GM18505 (cell line): ENCODE measurements around the gene LIMS2.

Experiments
- ATAC-seq: cut with Tn5 transposase; IDR thresholded peaks from one replicate; pipeline ENCODE4 v1.9.1; 2021; ENCODE audit not compliant: unreplicated experiment
- POLR2A ChIP-seq: IDR thresholded peaks from 4 replicates; pipeline ENCODE4 v1.6.1; 2011; ENCODE audit warnings: borderline replicate concordance; ENCODE audit not compliant: insufficient read depth, insufficient read length; ENCODE audit errors: extremely low read depth

Gene LIMS2

DNA sequence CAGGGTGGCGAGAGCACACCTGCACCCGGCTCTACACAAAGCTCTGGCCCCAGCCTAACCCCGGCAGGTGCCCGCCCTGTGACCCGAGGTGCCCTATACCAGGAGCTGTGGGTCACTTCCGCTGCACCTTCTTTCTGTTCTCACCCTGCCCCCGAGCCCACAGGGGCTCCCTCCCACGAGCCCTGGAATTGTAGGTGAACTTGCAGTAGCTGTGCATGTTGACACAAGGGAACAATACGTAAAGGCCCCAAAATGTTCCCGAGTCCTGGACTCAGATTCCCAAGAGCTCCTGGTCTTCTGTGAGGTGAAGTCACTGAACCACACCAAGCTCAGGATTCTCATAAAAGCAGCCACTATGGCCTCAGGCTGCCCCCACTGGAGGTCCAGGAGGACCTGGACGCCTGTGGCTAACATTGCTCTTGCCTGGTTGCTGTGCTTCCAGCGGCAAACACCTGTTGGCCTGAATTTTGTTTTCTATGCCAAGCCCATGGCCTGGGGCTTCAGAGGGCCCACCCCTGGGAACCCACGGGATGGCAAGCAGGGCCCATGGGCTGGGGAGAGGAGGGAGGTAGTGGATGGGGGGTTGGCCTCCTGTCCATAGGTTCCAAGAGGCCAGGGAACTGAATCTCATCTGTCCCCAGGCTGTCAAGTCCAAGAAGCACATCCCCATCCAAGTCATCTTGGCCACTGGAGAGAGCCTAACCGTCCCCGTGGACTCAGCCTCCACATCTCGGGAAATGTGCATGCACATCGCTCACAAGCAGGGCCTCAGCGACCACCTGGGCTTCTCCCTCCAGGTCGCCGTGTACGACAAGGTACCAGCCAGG is 52.6 kb downstream of the LIMS2 start:
- ATAC-seq = no peak

DNA sequence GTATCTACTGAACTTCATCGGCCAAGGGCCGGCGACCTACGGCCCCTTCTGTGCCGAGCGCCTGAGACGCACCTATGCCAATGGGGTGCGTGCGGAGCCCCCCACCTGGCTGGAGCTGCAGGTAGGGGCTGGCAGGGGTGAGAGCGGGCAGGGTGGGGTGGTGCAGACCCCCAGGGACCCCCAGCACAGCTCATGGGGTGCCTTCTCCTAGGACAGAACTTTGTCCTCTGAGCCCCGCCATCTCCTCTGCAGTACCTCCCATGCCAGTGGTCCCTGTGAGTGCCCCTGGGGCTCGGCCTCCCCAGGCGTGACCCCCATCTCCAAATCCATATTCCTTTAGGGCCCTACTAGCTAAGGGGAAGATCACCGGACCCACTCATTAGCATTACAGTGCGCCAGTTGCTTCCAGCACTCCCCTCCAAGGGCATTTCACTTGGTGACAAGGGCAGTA is 53.3 kb downstream of the LIMS2 start:
- no peak for TF ChIP-seq POLR2A
- no peak for ATAC-seq

More for the DNA sequence above, 52.6 kb downstream of the LIMS2 start:
- TF ChIP-seq POLR2A = no peak

DNA sequence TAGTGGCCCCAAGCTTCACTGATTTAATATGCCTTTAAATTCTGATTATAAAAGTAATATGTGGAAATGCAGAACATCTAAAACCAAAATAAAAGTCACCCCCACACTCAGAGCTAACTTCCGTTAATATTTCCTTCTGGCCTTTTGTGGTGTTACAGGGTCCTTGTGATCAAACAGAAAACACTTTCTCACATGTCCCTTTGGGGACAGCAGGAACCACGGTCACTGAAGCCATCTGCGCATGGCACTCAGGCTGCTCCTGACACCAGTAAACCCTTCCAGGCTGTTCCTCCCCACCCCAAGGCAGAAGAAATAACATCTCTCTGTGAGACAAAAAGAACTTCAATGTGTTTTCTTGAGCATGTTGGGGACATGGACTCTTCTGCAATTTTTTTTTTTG is 54.5 kb downstream of the LIMS2 start:
- TF ChIP-seq POLR2A = no peak
- no peak for ATAC-seq

DNA sequence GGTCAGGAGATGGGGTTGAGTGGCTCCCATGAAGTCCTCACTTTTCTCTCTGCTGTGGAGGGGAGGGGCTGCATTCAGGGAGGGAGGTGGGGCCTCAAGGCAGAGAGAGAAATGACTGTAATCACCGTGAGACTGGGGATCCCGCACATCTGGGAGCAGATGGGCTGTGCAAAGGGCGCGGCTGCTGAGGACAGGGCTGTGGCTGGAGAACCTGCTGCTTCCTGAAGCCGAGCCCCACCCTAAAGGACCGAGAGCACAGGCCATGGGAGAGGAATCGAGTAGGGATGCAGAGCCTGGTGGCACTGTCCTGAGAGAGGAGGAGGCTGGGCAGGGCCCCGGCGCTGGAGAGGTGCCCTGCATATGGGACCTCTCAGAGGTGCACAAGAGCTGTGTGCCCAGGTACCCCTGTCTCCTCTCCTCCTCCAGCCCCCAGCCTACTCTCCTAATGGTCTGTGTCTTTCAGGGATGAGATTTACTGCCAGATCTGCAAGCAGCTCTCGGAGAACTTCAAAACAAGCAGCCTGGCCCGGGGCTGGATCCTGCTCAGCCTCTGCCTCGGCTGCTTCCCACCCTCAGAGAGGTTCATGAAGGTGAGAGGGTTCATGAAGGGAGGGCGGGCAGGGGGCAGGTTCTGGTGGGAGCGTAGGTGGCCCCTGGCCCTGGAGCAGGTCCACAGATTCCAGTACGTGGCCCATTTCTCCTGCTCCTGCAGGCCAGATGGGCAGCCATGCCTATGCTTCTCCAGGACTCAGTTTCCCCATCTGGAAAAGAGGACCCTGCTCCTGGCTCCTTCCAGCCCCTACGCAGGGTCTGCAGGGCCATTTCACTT is 55.2 kb downstream of the LIMS2 start:
- TF ChIP-seq POLR2A = no peak
- ATAC-seq = no peak

DNA sequence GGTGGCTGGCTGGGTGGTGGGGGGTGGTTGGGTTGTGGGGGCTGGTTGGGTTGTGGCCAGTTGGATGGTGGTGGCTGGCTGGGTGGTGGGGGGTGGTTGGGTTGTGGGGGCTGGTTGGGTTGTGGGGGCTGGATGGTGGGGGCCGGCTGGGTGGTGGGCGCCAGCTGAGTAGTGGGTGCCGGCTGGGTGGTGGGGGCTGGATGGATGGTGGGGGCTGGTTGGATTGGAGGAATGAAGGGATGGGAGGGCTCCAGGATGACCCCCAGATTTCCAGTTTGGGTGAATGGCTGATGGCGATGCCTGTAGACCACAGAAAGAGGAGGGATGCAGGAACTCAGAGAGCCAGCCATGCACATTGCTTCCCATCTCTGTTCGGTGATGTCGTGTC is 56.1 kb downstream of the LIMS2 start:
- no peak for ATAC-seq
- TF ChIP-seq POLR2A = no peak

DNA sequence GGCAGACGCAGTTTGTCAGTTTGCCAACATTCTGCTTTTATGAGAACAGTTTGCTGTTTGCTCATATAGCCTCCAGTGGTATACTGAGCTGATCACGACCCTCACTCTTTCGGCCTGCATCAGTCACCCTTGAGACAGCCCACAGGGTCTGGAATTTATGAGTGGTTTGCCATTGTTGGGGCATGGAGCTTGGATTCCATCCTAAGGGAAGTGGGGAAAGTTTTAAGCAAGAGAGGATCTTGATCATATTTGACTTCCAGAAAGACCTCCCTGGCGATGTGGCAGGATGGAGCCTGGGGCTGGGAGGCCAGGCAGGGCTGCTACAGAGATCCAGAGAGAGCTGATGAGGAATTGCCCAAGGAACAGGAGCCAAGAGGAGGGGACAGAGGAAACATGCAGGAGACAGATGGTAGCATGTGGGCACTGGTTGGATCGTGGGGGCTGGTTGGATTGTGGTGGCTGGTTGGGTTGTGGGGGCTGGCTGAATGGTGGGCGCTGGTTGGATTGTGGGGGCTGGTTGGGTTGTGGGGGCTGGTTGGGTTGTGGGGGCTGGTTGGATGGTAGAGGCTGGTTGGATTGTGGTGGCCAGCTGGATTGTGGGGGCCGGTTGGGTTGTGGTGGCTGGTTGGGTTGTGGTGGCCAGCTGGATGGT is 56.7 kb downstream of the LIMS2 start:
- no peak for ATAC-seq
- no peak for TF ChIP-seq POLR2A

DNA sequence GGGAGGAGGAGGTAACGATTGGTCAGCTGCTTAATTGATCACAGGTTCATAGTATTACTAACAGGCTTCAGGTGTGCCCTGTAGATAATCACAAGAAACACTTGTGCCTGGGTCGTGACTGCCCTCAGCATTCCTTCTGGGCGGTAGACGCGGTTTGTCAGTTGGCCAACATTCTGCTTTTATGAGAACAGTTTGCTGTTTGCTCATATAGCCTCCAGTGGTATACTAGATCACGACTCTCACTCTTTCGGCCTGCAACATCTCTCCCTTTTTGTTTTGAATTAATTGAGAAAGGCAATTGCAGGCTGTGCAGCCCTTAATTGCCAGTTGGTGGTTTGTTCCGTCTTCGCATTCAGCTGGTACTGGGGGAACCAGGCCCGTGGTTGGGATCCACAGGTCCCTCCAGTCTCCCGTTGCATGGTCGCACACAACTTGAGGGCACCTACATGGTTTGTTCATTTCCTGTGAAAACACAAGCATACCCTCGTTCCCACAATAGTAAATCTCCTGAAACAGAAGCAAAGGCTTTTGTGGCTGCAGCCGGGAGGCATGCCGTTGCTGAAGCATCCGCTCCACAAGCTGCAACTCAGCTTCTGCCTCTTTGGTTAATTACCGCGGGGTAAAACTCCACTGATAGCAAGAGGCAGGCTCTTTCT is 59.7 kb downstream of the LIMS2 start:
- no peak for TF ChIP-seq POLR2A
- ATAC-seq = no peak

DNA sequence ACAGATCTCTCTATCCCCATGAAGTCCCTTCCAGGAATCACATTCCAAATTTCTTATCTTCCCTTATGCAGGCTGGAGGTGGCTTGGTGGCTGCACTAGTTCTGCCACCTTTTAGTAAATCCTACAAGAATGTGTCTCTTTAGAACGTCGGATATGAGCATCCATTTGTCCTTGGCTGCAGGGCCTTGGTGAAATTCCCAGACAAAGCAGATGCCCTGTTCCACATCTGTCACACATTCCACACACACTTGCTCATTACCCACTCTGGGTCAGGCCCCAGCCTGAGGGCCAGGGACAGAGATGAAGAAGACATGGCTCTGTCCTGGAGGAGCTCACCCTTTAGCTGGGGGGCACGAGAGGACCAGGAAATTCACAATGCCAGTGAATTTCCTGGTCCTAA is 60.6 kb downstream of the LIMS2 start:
- no peak for ATAC-seq
- no peak for TF ChIP-seq POLR2A

DNA sequence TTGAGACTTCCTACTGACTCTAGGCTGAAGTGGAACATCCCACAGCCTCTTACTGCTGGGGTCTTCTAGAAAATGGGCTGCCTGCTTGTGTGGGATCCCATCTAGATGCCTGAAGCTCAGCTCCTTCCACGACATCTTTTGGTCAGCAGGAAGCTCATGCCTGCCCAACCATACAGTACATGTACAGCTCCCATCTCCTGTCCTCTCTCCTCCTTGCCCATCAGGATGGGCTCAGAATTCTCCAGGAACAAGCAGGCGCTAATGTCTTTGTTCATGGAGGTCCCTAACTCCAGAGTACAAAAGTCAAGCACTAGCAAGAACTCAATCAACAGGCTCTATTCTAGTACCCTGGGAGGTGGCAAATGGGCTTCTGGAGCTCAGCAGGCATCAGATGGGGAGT is 61.1 kb downstream of the LIMS2 start:
- no peak for ATAC-seq
- no peak for TF ChIP-seq POLR2A

DNA sequence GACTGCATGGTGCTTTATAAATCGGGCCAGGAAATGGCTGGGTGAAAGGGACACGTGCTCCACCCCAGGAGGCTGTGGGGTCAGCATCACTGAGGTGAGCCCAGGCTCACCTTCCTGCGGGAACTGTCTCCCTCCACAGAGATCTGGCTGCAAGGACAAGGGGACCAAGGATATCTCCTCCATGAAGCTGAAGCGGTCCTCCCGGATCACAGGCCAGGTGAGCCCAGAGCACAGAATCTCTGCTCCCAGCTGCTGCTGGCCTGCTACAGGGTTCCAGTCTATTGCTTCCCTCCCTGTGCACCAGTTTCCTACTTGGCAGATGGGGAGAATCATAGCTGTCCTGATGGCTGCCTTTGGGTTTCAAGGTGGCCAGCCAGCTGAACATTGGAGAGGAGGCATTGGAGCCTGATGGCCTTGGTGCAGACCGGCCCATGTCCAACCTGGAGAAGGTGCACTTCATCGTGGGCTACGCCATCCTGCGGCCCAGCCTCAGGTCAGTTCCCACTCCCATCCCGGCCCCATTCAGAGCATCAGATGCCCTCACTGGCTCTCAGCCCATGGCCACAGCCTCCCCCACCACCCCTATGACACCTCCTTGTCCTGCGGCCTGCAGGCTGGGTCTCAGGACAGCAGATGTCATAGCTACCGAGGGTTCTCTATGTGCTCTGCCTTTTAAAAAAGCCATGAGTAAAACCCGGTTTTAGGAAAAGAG is 63.1 kb downstream of the LIMS2 start:
- ATAC-seq = no peak
- no peak for TF ChIP-seq POLR2A

DNA sequence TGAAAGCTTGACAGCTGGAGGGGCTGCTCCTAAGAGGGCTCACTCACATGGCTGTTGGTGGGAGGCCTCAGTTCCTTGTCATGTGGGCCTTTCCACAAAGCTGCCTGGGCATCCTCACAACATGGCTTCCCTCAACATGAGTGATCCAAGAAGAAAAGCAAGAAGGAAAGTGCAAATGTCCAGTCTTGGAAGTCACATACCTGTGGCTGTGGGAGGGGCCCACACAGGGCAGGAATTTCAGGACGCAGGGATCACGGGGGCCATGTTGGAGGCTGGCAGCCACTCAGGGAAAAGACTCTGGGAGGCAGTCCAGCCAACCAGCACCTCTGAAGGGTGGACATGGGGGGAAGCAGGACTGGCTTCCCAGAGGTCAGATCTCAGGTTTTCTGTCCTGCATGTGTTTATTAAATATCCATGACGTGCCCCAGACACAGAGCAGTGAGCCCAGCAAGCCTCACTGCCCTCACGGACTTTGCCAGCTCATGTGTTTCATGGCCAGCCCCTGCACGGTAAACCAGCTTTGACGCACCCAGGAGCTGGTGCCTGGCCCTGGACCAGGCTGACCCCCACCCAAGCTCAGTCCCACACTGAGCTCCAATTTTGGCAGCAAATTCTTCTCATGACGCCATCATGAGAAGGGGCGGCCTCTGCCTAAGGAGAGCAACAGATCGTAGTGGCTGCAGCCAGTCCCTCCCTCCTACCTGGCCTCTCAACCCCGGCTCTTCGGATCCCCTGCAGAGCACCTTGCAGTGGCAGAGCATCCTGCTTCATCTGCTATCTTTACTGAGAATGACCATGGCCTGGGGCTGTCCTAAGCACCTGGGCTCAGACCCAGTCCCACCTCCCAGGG is 64.0 kb downstream of the LIMS2 start:
- no peak for TF ChIP-seq POLR2A
- no peak for ATAC-seq

DNA sequence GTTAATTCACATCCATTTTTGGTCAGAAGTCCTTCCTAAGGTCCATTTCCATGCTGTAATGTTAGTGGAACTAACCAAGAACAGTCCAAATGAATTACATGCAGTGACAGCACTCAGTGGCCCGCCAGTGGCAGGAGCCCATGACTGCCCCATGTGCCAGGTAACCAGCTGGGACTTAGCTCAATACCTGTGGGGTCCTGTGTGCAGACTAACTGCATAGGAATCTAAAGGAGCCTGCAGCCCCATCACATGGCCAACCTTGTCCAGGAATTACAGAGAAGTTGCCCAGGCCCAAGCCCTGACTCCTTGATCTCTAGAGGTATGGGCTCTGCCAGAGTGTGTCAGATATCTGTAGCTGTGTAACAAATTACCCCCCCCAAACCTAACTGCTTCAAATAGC is 64.8 kb downstream of the LIMS2 start:
- ATAC-seq = no peak
- no peak for TF ChIP-seq POLR2A
